Omental fat pad (tissue), 4 donors: ENCODE results near the gene CDH23. TPM values are rescaled to one million over a fixed set of nuclear protein-coding genes. Genes with fewer than 3 reads are reported as not detected.

Experiments used
- ATAC-seq: fragments of 150-250 bp; one replicate; pipeline ENCODE4 v1.9.1; 2016; ENCODE audit warnings: mild to moderate bottlenecking, moderate library complexity; ENCODE audit not compliant: low FRiP score
- DNase-seq: peaks from one replicate; pipeline ENCODE4 v3.0.0-alpha.2; 2019; ENCODE audit warnings: low spot score
- total RNA-seq, 4 donors: library from RNA; depleted of rRNA; stranded (reverse); fragments of >200 nt; gene quantifications; one replicate each; pipeline ENCODE4 v1.1.0, GENCODE V29; 2016
- TF ChIP-seq, protein P1 (sequence below), 3 donors: fragments of 450-650 bp; IDR thresholded peaks; one replicate each; pipeline ENCODE4 v1.5.1; 2016 to 2017; ENCODE audit warnings: antibody characterized with exemption in 3 of 3, mild to moderate bottlenecking in 3 of 3, moderate library complexity in 2 of 3

The CDH23 gene
- total RNA-seq, 4 donors from 2014 or later: 25.3 to 41.9 (median 34.4) TPM

GRCh38 chr10:71772832-71773220 is 376.1 kb downstream of the CDH23 start:
- no peak for ATAC-seq
- TF ChIP-seq, protein P1, sequence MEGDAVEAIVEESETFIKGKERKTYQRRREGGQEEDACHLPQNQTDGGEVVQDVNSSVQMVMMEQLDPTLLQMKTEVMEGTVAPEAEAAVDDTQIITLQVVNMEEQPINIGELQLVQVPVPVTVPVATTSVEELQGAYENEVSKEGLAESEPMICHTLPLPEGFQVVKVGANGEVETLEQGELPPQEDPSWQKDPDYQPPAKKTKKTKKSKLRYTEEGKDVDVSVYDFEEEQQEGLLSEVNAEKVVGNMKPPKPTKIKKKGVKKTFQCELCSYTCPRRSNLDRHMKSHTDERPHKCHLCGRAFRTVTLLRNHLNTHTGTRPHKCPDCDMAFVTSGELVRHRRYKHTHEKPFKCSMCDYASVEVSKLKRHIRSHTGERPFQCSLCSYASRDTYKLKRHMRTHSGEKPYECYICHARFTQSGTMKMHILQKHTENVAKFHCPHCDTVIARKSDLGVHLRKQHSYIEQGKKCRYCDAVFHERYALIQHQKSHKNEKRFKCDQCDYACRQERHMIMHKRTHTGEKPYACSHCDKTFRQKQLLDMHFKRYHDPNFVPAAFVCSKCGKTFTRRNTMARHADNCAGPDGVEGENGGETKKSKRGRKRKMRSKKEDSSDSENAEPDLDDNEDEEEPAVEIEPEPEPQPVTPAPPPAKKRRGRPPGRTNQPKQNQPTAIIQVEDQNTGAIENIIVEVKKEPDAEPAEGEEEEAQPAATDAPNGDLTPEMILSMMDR (IDR thresholded peaks at IDR 0.05): no peak
- no peak for DNase-seq

DNA sequence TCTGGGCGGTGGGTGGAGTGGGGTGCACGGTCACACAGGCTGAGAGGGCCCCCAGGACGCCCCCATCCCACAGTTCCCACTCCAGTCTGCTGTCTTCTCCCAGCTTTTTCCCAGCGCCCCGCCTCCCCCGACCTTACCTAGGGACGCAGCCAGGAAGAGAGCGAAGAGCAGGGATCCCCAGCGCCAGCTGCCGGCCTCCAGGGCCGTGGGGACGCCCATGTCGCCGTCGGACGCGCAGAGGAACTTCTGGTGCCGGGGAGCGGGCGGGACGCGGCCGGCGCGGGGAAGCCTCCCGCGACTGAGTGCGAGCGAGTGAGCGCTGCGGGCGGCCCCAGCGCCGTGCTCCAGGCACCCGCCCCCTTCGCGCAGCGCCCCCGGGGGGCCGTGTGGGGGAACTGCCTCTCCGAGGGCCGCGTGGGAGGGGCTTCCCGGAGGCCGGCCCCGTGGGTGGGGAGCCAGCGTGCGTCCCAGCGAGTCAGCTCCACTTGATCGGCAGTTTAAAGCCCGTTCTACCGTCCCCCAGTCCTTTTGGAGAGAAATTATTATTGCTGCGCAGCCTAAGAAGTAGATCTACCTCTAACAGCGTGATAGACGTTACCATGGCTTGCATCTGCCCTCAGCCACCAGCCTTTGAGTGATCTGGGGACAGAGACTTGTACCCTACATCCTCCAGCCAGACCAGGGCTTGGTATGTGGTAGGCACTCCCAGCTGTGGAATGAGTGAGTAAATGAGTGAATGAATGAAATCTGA is 376.7 kb downstream of the CDH23 start, which contains the start of gene VSIR:
TSS of gene VSIR (minus strand) at position 300 of the 751 bp plus-strand sequence. CDS start at position 219, 81 bp downstream.
- peak; percentile 74 for DNase-seq
- TF ChIP-seq, protein P1 (IDR thresholded peaks at IDR 0.05): peak in 2 of 3 donors; percentile 63 to 89
- peak; percentile 74 for ATAC-seq

GRCh38 chr10:71774916-71775702 is 378.4 kb downstream of the CDH23 start:
- DNase-seq (no peak), ATAC-seq (no peak)
- TF ChIP-seq, protein P1 (IDR thresholded peaks at IDR 0.05): no peak

DNA sequence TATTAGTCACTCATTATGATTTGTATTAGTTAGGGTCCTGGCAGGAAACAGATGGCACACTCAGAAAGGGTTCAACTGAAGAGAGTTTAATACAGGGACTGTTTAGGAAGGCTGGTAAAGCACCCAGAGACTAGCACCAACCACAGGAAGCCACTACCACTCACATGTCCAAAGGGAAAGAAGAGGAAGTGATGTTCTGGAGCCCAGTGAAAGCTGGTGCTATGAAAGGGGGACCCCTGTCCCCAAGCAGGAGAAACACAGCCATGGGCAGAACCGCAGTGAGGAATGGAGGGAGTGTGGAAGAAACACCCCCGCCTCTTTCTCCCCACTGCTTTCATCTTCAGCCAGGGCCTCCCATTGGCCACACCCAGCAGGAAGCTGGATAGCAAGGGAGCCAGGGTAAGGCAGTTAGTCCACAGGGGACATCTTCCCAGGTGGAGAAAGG is 379.8 kb downstream of the CDH23 start:
- ATAC-seq (no peak), DNase-seq (no peak)
- TF ChIP-seq, protein P1 (IDR thresholded peaks at IDR 0.05): no peak

- DNase-seq: no peak
- TF ChIP-seq, protein P1 (IDR thresholded peaks at IDR 0.05): no peak
- no peak for ATAC-seq
Measured at GRCh38 chr10:71777213-71777985, 380.7 kb downstream of the CDH23 start.

DNA sequence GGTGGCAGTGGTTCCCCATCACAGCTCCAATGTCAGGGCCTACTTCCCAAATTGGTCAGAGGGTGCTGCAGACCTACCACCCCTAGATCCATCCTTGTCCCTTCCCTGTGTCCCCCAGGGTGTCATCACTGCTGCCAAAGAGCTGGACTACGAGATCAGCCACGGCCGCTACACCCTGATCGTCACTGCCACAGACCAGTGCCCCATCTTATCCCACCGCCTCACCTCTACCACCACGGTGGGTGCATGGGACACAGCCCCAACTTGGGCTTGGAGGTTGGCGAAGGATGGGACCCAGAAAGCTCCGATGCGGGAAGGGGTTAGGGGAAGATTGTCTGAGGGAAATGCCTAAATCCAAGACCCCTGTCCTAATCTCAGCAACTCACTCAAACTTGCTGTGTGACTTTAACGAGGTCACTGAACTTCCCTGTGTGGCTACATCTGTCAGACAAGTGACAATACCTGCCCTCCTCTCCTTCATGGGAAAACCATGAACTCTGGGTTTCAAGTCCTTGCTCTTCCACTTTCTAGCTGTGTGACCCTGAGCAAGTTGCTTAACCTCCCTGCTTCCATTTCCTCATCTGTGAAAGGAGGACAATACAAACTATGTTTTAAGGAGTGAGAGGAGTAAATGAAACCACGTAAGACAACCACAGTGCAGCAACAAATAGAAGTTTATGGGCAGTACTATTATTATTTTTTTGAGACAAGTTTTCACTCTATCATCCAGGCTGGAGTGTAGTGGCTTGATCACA is 381.5 kb downstream of the CDH23 start:
- TF ChIP-seq, protein P1 (IDR thresholded peaks at IDR 0.05): no peak
- ATAC-seq: no peak
- no peak for DNase-seq
